Right cardiac atrium (tissue), 5 donors: ENCODE data around the gene XKR8. TPM values are rescaled to one million over a fixed set of nuclear protein-coding genes. Genes with fewer than 3 reads are reported as not detected.

Experiments
- ATAC-seq, 2 donors: fragments of 200-7000 bp; cut with Tn5 transposase; one replicate each; pipeline versions ENCODE4 v1.8.0 to v1.9.1; 2020; ENCODE audit warnings: moderate library complexity in 2 of 2, mild to moderate bottlenecking in 1 of 2
- DNase-seq, 3 donors: peaks; one replicate each; pipeline ENCODE4 v3.0.0-alpha.2; 2020
- H3K27ac ChIP-seq: one replicate; pipeline ENCODE4 v1.5.1; 2013; ENCODE audit warnings: mild to moderate bottlenecking, low read length, control low read depth, moderate library complexity
- H3K27me3 ChIP-seq: one replicate; pipeline ENCODE4 v1.6.1; 2013; ENCODE audit not compliant: control insufficient read depth, insufficient read depth
- H3K4me1 ChIP-seq: one replicate; pipeline ENCODE4 v1.6.1; 2013; ENCODE audit warnings: low read length; ENCODE audit not compliant: control insufficient read depth, insufficient read depth
- H3K4me3 ChIP-seq: one replicate; pipeline ENCODE4 v1.5.1; 2013; ENCODE audit warnings: low read length, control low read depth
- H3K9me3 ChIP-seq: one replicate; pipeline ENCODE4 v1.6.1; 2013; ENCODE audit warnings: low read length; ENCODE audit not compliant: control insufficient read depth
- WGBS: extraction: QIAGEN DNeasy Blood & Tissue Kit; methylation state at CpG from one replicate; pipeline ENCODE4 v1.1.7; 2013; 5-methylcytosine and 5-hydroxymethylcytosine counted together
- intact Hi-C, 4 donors: fragments of 100-400 bp; cut with DNase I; formaldehyde crosslinking; loops; one replicate each; pipeline versions ENCODE4 v1.11.0 to v1.14.0; 2022 to 2023
- long read RNA-seq, 4 donors: library from polyadenylated mRNA; unstranded; transcript quantifications; one replicate each; pipeline ENCODE4 v2.0.0, GENCODE V29; 2020 to 2021
- polyA plus RNA-seq: library from polyadenylated mRNA; stranded (reverse); fragments of 200-250 nt; gene quantifications from one replicate; pipeline ENCODE4 v1.2.3, GENCODE V29; 2013
- total RNA-seq, 4 donors: library from RNA; stranded (reverse); fragmentation: NEBNext Ultra II Directional; extraction: Animal tissue kit (Norgen Biotek cat#: 25700); gene quantifications; one replicate each; pipeline ENCODE4 v1.2.1, GENCODE V29; 2021
- donor health status: healthy with polysubstance abuse.
- donor health status: DM: no; HTN: yes; CAD: no.
- donor health status: DM: no; HTN: no; CAD: no.
- donor health status: DM: no; HTN: yes; CAD: no; lungs with severe emphysema.
- donor health status: DM: yes; HTN: yes; CAD: no.

The XKR8 gene
- total RNA-seq (1 to 10 TPM; 5.3 to 6.9 (median 6.1) TPM), polyA plus RNA-seq (5.5 TPM)
- long read RNA-seq, donor 1, transcript XKR8-201 (3 exons, 2,692 nt): major isoform, 14 of 20 reads
- long read RNA-seq, donor 1, partial matches to known transcripts: 3 of 20 reads
- long read RNA-seq, donor 1, other reads (novel, unspliced or antisense): 3 of 20 reads
- long read RNA-seq, donor 2, transcript XKR8-201 (3 exons, 2,692 nt): major isoform, 9 of 10 reads
- long read RNA-seq, donor 2, partial matches to known transcripts: 0 of 10 reads
- long read RNA-seq, donor 2, other reads (novel, unspliced or antisense): 1 of 10 reads
- long read RNA-seq, donor 3, transcript XKR8-201 (3 exons, 2,692 nt): major isoform, 47 of 59 reads
- long read RNA-seq, donor 3, partial matches to known transcripts: 6 of 59 reads
- long read RNA-seq, donor 3, other reads (novel, unspliced or antisense): 6 of 59 reads
- long read RNA-seq, donor 4, transcript XKR8-201 (3 exons, 2,692 nt): major isoform, 11 of 13 reads
- long read RNA-seq, donor 4, partial matches to known transcripts: 0 of 13 reads
- long read RNA-seq, donor 4, other reads (novel, unspliced or antisense): 2 of 13 reads

GRCh38 chr1:27959792-27960603 lies at the start of gene XKR8:
Gene XKR8 (plus strand): TSS chr1:27959973. CDS start chr1:27960070, 97 bp downstream.
- ATAC-seq: peak; percentile 97
- peak within 1 kb of the TSS; percentile 84 for H3K27ac ChIP-seq
- H3K9me3 ChIP-seq: no peaks in the 10 kb centered on the region
- 6% methylated on average over 68 of the region's 68 CpGs for WGBS
- peak within 1 kb of the TSS; percentile 78 for H3K4me3 ChIP-seq
- peak; percentile 87 to 94 (median 93) for DNase-seq
- intact Hi-C loops: no loop called here
- no peaks in the 10 kb centered on the region for H3K27me3 ChIP-seq
- peaks cover 7% of the 10 kb centered on the region for H3K4me1 ChIP-seq

GRCh38 chr1:27912429-27912828 lies 47.3 kb upstream of the XKR8 start:
- no peak for ATAC-seq
- Histone ChIP-seq H3K9me3 (no peaks in the 10 kb centered on the region), H3K4me1 (no peaks in the 10 kb centered on the region), H3K4me3 (no peak overlapping the region), H3K27ac (no peak overlapping the region), H3K27me3 (no peaks in the 10 kb centered on the region)
- WGBS: 93% methylated on average over 1 of the region's 1 CpG
- intact Hi-C loops: no loop called here
- no peak for DNase-seq

- DNase-seq (no peak), ATAC-seq (no peak)
- WGBS: 64% methylated on average over 7 of the region's 7 CpGs
- no peak overlapping the region for H3K4me3 ChIP-seq
- no peaks in the 10 kb centered on the region for H3K9me3 ChIP-seq
- peak overlapping the region; percentile 40 for H3K27ac ChIP-seq
- intact Hi-C loops: no loop called here
- no peaks in the 10 kb centered on the region for H3K27me3 ChIP-seq
- no peaks in the 10 kb centered on the region for H3K4me1 ChIP-seq
Observed at GRCh38 chr1:27915082-27915575, 44.6 kb upstream of the XKR8 start.

GRCh38 chr1:27922272-27922671 lies 37.5 kb upstream of the XKR8 start:
- no peak overlapping the region for H3K27ac ChIP-seq
- H3K4me3 ChIP-seq: no peak overlapping the region
- no peak for DNase-seq
- 85% methylated on average over 3 of the region's 3 CpGs for WGBS
- H3K9me3 ChIP-seq: no peaks in the 10 kb centered on the region
- intact Hi-C loops: no loop called here
- H3K4me1 ChIP-seq: no peaks in the 10 kb centered on the region
- no peak for ATAC-seq
- no peaks in the 10 kb centered on the region for H3K27me3 ChIP-seq

GRCh38 chr1:27928216-27928954 lies 31.4 kb upstream of the XKR8 start:
- H3K27ac ChIP-seq: no peak overlapping the region
- ATAC-seq: no peak
- no peak for DNase-seq
- H3K9me3 ChIP-seq: no peaks in the 10 kb centered on the region
- no peaks in the 10 kb centered on the region for H3K27me3 ChIP-seq
- intact Hi-C loops: no loop called here
- WGBS: 67% methylated on average over 5 of the region's 5 CpGs
- no peak overlapping the region for H3K4me3 ChIP-seq
- H3K4me1 ChIP-seq: no peaks in the 10 kb centered on the region

- no peak for DNase-seq
- intact Hi-C loops: no loop called here
- Histone ChIP-seq H3K27ac (no peak overlapping the region), H3K4me3 (no peak overlapping the region), H3K27me3 (no peaks in the 10 kb centered on the region), H3K9me3 (no peaks in the 10 kb centered on the region), H3K4me1 (no peaks in the 10 kb centered on the region)
- no peak for ATAC-seq
- 92% methylated on average over 6 of the region's 6 CpGs for WGBS
Observed at GRCh38 chr1:27931184-27931583, 28.6 kb upstream of the XKR8 start.

- H3K4me1 ChIP-seq: no peaks in the 10 kb centered on the region
- no peak for DNase-seq
- no peak overlapping the region for H3K27ac ChIP-seq
- ATAC-seq: no peak
- H3K9me3 ChIP-seq: no peaks in the 10 kb centered on the region
- 81% methylated on average over 4 of the region's 4 CpGs for WGBS
- intact Hi-C loops: no loop called here
- H3K27me3 ChIP-seq: no peaks in the 10 kb centered on the region
- H3K4me3 ChIP-seq: no peak overlapping the region
Observed at GRCh38 chr1:27931759-27932158, 28.0 kb upstream of the XKR8 start.

- no peak within 1 kb of the TSS for H3K4me3 ChIP-seq
- no peaks in the 10 kb centered on the region for H3K27me3 ChIP-seq
- WGBS: 6% methylated on average over 16 of the region's 16 CpGs
- H3K4me1 ChIP-seq: no peaks in the 10 kb centered on the region
- H3K9me3 ChIP-seq: no peaks in the 10 kb centered on the region
- ATAC-seq (peak; percentile 65 to 74), DNase-seq (no peak)
- intact Hi-C loops: no loop called here
- no peak within 1 kb of the TSS for H3K27ac ChIP-seq
Observed at GRCh38 chr1:27934818-27935549, 24.8 kb upstream of the XKR8 start, which contains the start of gene SMPDL3B. Gene SMPDL3B (plus strand): TSS chr1:27935000. CDS start chr1:27935184, 184 bp downstream.

- Histone ChIP-seq H3K27ac (no peak overlapping the region), H3K27me3 (no peaks in the 10 kb centered on the region), H3K9me3 (no peaks in the 10 kb centered on the region), H3K4me3 (no peak overlapping the region), H3K4me1 (no peaks in the 10 kb centered on the region)
- ATAC-seq (no peak), DNase-seq (no peak)
- WGBS: 55% methylated on average over 8 of the region's 8 CpGs
- intact Hi-C loops: no loop called here
Observed at GRCh38 chr1:27935721-27936120, 24.1 kb upstream of the XKR8 start.

GRCh38 chr1:27936370-27936769 lies 23.4 kb upstream of the XKR8 start:
- WGBS: 80% methylated on average over 5 of the region's 5 CpGs
- no peak for DNase-seq
- H3K9me3 ChIP-seq: no peaks in the 10 kb centered on the region
- no peaks in the 10 kb centered on the region for H3K27me3 ChIP-seq
- no peaks in the 10 kb centered on the region for H3K4me1 ChIP-seq
- no peak for ATAC-seq
- H3K4me3 ChIP-seq: no peak overlapping the region
- intact Hi-C loops: no loop called here
- no peak overlapping the region for H3K27ac ChIP-seq
